Tibial artery (tissue), 4 donors: Measurements from ENCODE around the gene NDUFS8.

Experiments used
- DNase-seq, 2 donors: peaks; one replicate each; pipeline ENCODE4 v3.0.0-alpha.2; 2019
- H3K27ac ChIP-seq, 2 donors: fragments of 200-600 bp; sonication (generic) in 1 of 2; 1 replicate in 1 of 2; 2 replicates in 1 of 2; pipeline ENCODE4 v1.5.1; 2018 to 2019; ENCODE audit warnings: mild to moderate bottlenecking in 1 of 2
- H3K27me3 ChIP-seq, 2 donors: fragments of 200-600 bp; sonication (generic) in 1 of 2; one replicate each; pipeline versions ENCODE4 v1.5.1 to v1.6.0; 2016 to 2019
- H3K36me3 ChIP-seq, 3 donors: fragments of 200-600 bp; sonication (generic) in 2 of 3; one replicate each; pipeline ENCODE4 v1.5.1; 2016 to 2019; ENCODE audit warnings: mild to moderate bottlenecking in 2 of 3
- H3K4me1 ChIP-seq, 4 donors: fragments of 200-600 bp; sonication (generic) in 2 of 4; 1 replicate in 3 of 4; 2 replicates in 1 of 4; pipeline ENCODE4 v1.5.1; 2016 to 2019
- H3K4me3 ChIP-seq, 2 donors: fragments of 200-600 bp; sonication (generic) in 1 of 2; 1 replicate in 1 of 2; 2 replicates in 1 of 2; pipeline ENCODE4 v1.5.1; 2018 to 2019; ENCODE audit warnings: mild to moderate bottlenecking in 2 of 2
- H3K9me3 ChIP-seq, 3 donors: fragments of 200-600 bp; sonication (generic) in 1 of 3; one replicate each; pipeline ENCODE4 v1.5.1; 2016 to 2019
- intact Hi-C: fragments of 100-400 bp; cut with DNase I; formaldehyde crosslinking; loops from one replicate; pipeline ENCODE4 v1.15.0; 2023; ENCODE audit warnings: low total_unique reads
- TF ChIP-seq, protein P1 (sequence below), 2 experiments: fragments of 200-600 bp in 1 of 2; fragments of 450-650 bp in 1 of 2; IDR thresholded peaks; one replicate each; pipeline ENCODE4 v1.5.1; 2017 to 2019; ENCODE audit warnings: antibody characterized with exemption in 2 of 2, mild to moderate bottlenecking in 1 of 2, moderate library complexity in 1 of 2

NDUFS8 gene

DNA sequence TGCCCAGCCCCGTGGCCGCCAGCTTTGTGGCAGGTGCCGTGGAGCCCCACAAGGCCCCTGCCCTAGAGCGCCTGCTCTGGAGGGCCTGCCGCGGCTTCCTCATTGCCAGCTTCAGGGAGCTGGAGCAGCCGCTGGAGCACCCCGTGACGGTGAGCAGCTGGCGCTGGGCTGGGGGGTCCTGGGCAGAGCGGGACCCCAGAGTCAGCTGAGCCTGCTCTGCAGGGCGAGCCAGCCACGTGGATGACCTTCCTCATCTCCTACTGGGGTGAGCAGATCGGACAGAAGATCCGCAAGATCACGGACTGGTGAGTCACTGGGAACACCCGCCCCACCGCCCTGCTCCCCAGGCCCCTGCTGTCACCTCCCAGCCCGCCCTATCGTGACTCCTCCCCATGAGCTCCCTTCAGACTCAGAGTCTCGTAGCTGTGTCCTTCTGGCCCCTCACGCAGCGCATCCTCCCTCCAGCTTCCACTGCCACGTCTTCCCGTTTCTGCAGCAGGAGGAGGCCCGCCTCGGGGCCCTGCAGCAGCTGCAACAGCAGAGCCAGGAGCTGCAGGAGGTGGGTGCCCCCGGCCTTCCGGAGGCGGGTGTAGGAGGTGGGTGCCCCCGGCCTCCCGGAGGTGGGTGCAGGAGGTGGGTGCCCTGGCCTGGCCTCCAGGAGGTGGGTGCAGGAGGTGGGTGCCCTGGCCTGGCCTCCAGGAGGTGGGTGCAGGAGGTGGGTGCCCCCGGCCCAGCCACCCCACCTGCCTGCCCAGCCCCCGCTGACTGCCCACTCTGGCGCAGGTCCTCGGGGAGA is 13.1 kb downstream of the NDUFS8 start:
- H3K36me3 ChIP-seq: peaks cover 15 to 75% (median 55%) of the 10 kb centered on the region in 3 donors
- TF ChIP-seq, protein P1, sequence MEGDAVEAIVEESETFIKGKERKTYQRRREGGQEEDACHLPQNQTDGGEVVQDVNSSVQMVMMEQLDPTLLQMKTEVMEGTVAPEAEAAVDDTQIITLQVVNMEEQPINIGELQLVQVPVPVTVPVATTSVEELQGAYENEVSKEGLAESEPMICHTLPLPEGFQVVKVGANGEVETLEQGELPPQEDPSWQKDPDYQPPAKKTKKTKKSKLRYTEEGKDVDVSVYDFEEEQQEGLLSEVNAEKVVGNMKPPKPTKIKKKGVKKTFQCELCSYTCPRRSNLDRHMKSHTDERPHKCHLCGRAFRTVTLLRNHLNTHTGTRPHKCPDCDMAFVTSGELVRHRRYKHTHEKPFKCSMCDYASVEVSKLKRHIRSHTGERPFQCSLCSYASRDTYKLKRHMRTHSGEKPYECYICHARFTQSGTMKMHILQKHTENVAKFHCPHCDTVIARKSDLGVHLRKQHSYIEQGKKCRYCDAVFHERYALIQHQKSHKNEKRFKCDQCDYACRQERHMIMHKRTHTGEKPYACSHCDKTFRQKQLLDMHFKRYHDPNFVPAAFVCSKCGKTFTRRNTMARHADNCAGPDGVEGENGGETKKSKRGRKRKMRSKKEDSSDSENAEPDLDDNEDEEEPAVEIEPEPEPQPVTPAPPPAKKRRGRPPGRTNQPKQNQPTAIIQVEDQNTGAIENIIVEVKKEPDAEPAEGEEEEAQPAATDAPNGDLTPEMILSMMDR (IDR thresholded peaks at IDR 0.05): no peak
- H3K9me3 ChIP-seq: no peaks in the 10 kb centered on the region
- no peak overlapping the region for H3K4me3 ChIP-seq
- no peaks in the 10 kb centered on the region for H3K27me3 ChIP-seq
- no peak for DNase-seq
- H3K27ac ChIP-seq: no peak overlapping the region
- H3K4me1 ChIP-seq: peaks cover 0 to 27% (median 24%) of the 10 kb centered on the region in 4 donors
- intact Hi-C loops: loop anchor here (5.0 kb wide), 1 partner anchor 36 kb away; no protein-coding TSS in a partner anchor

DNA sequence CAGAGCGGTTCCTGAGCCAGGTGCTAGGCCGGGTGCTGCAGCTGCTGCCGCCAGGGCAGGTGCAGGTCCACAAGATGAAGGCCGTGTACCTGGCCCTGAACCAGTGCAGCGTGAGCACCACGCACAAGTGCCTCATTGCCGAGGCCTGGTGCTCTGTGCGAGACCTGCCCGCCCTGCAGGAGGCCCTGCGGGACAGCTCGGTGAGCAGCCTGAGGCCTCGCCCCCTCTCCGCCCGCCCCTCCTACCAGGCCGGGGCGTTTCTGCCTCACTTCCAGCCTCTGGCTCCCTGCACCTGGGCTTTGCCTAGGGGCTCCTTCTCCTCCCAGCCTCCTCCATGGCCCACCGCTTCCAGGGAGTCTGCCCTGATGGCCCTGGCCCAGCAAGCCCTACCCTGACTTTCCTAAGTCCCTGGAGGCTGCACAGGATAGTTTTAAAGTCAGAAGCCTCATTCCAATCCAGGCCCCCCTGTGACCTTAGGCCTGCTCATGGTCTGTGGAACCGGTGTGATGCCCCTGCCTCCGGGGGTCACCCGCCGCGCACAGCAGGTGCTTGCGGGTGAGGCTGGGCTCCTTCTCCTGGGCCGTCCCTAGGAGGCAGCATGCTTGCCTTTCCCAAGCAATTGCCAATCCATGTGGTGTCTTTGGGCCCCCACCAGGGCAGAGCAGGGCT is 13.8 kb downstream of the NDUFS8 start:
- H3K27me3 ChIP-seq: no peaks in the 10 kb centered on the region
- TF ChIP-seq, protein P1 (IDR thresholded peaks at IDR 0.05): no peak
- intact Hi-C loops: loop anchor here (5.0 kb wide), 1 partner anchor 37 kb away; no protein-coding TSS in a partner anchor
- no peak for DNase-seq
- peaks cover 19 to 82% (median 63%) of the 10 kb centered on the region in 3 donors for H3K36me3 ChIP-seq
- no peak overlapping the region for H3K4me3 ChIP-seq
- no peak overlapping the region for H3K27ac ChIP-seq
- H3K9me3 ChIP-seq: no peaks in the 10 kb centered on the region
- H3K4me1 ChIP-seq: peaks cover 0 to 24% (median 20%) of the 10 kb centered on the region in 4 donors

DNA sequence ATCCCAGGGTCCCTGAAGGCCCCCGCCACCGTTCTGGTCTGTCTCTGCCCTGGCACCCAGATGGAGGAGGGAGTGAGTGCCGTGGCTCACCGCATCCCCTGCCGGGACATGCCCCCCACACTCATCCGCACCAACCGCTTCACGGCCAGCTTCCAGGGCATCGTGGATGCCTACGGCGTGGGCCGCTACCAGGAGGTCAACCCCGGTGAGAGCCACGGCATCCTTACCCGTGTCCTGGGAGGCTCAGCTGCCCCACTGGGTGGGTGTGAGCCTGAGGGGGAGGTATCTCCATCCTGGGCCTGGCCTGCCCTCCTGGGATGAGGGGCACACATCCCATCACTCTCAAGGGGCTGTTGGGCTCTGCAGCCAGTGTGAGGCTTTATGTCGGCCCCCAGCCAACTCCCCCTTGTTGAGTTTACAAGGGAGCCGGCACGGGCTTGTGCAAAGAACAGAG is 14.4 kb downstream of the NDUFS8 start:
- no peak for DNase-seq
- Histone ChIP-seq H3K9me3 (no peaks in the 10 kb centered on the region), H3K4me1 (peaks cover 0 to 18% (median 14%) of the 10 kb centered on the region in 4 donors), H3K27me3 (no peaks in the 10 kb centered on the region), H3K36me3 (peaks cover 24 to 89% (median 69%) of the 10 kb centered on the region in 3 donors), H3K4me3 (no peak overlapping the region), H3K27ac (no peak overlapping the region)
- TF ChIP-seq, protein P1 (IDR thresholded peaks at IDR 0.05): no peak
- intact Hi-C loops: loop anchor here (5.0 kb wide), 1 partner anchor 38 kb away; no protein-coding TSS in a partner anchor

DNA sequence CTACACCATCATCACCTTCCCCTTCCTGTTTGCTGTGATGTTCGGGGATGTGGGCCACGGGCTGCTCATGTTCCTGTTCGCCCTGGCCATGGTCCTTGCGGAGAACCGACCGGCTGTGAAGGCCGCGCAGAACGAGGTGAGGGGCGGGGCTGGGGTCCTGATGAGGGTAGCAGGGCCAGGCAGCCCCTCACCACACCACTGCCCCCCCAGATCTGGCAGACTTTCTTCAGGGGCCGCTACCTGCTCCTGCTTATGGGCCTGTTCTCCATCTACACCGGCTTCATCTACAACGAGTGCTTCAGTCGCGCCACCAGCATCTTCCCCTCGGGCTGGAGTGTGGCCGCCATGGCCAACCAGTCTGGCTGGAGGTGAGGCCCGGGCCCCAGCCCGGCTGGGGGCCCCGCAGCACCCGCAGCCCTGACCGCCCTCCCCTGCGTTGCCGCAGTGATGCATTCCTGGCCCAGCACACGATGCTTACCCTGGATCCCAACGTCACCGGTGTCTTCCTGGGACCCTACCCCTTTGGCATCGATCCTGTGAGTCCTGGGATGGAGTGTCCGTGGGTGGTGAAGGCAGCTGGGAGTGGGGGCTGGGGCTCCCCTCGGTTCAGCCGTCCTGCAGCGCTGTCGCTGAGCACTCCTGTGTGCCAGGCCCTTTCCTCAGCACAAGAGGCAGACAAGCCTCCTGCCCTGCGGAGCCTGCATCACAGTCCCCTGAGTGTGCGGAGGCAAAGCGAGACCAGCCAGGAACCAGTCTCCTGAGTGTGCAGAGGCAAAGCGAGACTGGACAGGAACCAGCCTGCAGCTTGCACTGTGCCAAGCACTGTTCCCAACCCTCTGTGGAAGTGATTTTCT is 17.2 kb downstream of the NDUFS8 start:
- intact Hi-C loops: no loop called here
- no peak for DNase-seq
- H3K27me3 ChIP-seq: no peaks in the 10 kb centered on the region
- TF ChIP-seq, protein P1 (IDR thresholded peaks at IDR 0.05): no peak
- no peaks in the 10 kb centered on the region for H3K9me3 ChIP-seq
- no peak overlapping the region for H3K27ac ChIP-seq
- peaks cover 41 to 100% (median 87%) of the 10 kb centered on the region in 3 donors for H3K36me3 ChIP-seq
- no peak overlapping the region for H3K4me3 ChIP-seq
- no peaks in the 10 kb centered on the region for H3K4me1 ChIP-seq
